MG63 (cell line): Measurements from ENCODE around the gene AGL. TPM values are rescaled to one million over a fixed set of nuclear protein-coding genes. Genes with fewer than 3 reads are reported as not detected.
"Not testable (repeated sequence)": the region's sequence is repeated elsewhere in the genome, so short reads cannot be mapped to it uniquely, and the experiment has no call there.

Experiments used
- DNase-seq: peaks from one replicate; pipeline ENCODE4 v3.0.0-alpha.2; 2020
- H3K27me3 ChIP-seq: fragments of 250-450 bp; sonication (Bioruptor Pico); 2 replicates; pipeline ENCODE4 v1.5.1; 2020; ENCODE audit warnings: mild to moderate bottlenecking, moderate library complexity
- H3K36me3 ChIP-seq: fragments of 250-450 bp; sonication (Bioruptor Pico); 2 replicates; pipeline ENCODE4 v1.5.1; 2020; ENCODE audit warnings: mild to moderate bottlenecking, moderate library complexity
- H3K4me3 ChIP-seq: fragments of 250-450 bp; sonication (Bioruptor Pico); 2 replicates; pipeline ENCODE4 v1.5.1; 2020; ENCODE audit warnings: mild to moderate bottlenecking, moderate library complexity
- H3K9me3 ChIP-seq: fragments of 250-450 bp; sonication (Bioruptor Pico); 2 replicates; pipeline ENCODE4 v1.5.1; 2020; ENCODE audit warnings: mild to moderate bottlenecking, moderate library complexity
- total RNA-seq: library from RNA; depleted of rRNA; stranded (reverse); fragments of >200 nt; shearing (Covaris generic); gene quantifications from 2 replicates; pipeline ENCODE4 v1.2.3, GENCODE V29; 2014; ENCODE audit warnings: low replicate concordance

Gene AGL
- total RNA-seq, 1 experiment from 2014 or later, result 1.4 TPM

DNA sequence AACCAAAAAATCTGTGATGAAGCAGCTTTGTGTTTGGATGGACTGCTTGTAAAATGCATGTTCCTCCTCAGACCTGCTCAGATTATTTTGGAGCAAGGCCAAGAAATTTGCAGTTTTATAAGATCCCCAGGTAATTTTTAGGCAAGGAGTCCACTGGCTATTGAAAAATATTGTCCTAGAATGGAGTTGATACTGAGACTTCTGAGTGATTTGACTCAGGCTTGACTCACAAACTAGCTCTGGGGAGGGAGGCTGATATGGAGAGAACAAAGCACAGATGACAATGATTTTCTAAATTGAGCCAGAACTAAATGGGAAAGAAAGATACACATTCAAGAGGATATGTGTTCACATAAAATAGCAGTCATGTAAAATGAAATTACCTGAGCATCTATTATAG lies 36.7 kb downstream of the AGL start:
- Histone ChIP-seq H3K27me3 (no peaks in the 10 kb centered on the region), H3K36me3 (peaks cover 3% of the 10 kb centered on the region; the same call in 1 of the 2 replicates), H3K4me3 (no peak overlapping the region), H3K9me3 (no peaks in the 10 kb centered on the region)
- no peak for DNase-seq

DNA sequence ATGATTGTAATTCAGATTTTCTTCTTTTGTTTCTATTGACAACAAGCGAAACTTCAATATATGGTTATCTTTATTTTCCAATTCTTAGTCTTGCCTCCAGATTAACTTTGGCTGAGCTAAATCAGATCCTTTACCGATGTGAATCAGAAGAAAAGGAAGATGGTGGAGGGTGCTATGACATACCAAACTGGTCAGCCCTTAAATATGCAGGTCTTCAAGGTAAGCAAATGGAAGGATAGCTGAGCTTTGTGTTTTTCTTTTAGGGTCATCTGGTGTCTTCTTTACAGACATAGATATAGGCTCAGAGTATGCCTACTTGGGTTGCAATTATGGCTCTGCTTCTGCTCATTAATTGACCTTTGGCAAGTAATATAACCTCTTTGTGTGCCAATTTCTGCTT lies 37.7 kb downstream of the AGL start:
- Histone ChIP-seq H3K27me3 (no peaks in the 10 kb centered on the region), H3K4me3 (no peak overlapping the region), H3K9me3 (no peaks in the 10 kb centered on the region), H3K36me3 (peaks cover 3% of the 10 kb centered on the region; the same call in 1 of the 2 replicates)
- no peak for DNase-seq

- Histone ChIP-seq H3K27me3 (no peaks in the 10 kb centered on the region), H3K36me3 (peaks cover 3% of the 10 kb centered on the region; the same call in 1 of the 2 replicates), H3K4me3 (no peak overlapping the region), H3K9me3 (no peaks in the 10 kb centered on the region)
- DNase-seq, result no peak
These were observed 41.8 kb downstream of the AGL start for GRCh38 chr1:99891997-99892396.

- not testable (repeated sequence) for DNase-seq, H3K4me3 ChIP-seq, H3K36me3 ChIP-seq, H3K27me3 ChIP-seq, H3K9me3 ChIP-seq
These were observed 53.1 kb downstream of the AGL start for GRCh38 chr1:99903278-99903677.

GRCh38 chr1:99906535-99906934 lies 56.4 kb downstream of the AGL start:
- H3K4me3 ChIP-seq, result no peak overlapping the region
- H3K36me3 ChIP-seq, result no peaks in the 10 kb centered on the region

GRCh38 chr1:99917214-99917613 lies 67.1 kb downstream of the AGL start:
- Histone ChIP-seq H3K27me3 (no peaks in the 10 kb centered on the region), H3K4me3 (no peak overlapping the region), H3K9me3 (no peaks in the 10 kb centered on the region), H3K36me3 (no peaks in the 10 kb centered on the region)
- DNase-seq, result no peak

More at GRCh38 chr1:99906535-99906934, 56.4 kb downstream of the AGL start:
- no peak for DNase-seq
- H3K27me3 ChIP-seq, result no peaks in the 10 kb centered on the region
- H3K9me3 ChIP-seq, result no peaks in the 10 kb centered on the region

- Histone ChIP-seq H3K9me3 (no peaks in the 10 kb centered on the region), H3K27me3 (no peaks in the 10 kb centered on the region), H3K36me3 (no peaks in the 10 kb centered on the region; the same call in 1 of the 2 replicates), H3K4me3 (no peak overlapping the region)
- no peak for DNase-seq
These were observed 69.1 kb downstream of the AGL start for GRCh38 chr1:99919220-99919619.

- Histone ChIP-seq H3K36me3 (no peaks in the 10 kb centered on the region), H3K27me3 (no peaks in the 10 kb centered on the region), H3K9me3 (no peaks in the 10 kb centered on the region), H3K4me3 (no peak overlapping the region)
- no peak for DNase-seq
These were observed 84.6 kb downstream of the AGL start for GRCh38 chr1:99934801-99935200.

- DNase-seq, result no peak
These were observed 85.4 kb downstream of the AGL start for GRCh38 chr1:99935534-99935933.

DNA sequence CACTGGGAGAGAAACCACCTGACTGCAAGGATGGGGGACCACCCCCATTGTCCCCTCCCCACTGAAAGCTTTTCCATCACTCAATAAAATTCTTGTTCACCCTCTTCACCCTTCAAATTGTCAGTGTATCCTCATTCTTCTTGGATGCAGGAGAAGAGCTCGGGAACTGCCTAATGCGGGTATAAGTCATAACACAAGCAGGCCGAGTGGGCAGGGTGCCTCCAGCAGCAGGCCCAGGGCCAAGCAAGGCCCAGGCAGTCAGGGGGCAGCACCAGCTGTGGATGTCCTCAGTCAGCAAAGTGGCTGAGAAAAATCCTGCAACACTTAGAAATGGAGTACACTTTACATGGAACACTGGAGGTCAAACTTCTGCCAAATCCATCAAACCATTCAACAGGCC lies 85.9 kb downstream of the AGL start:
- Histone ChIP-seq H3K36me3 (no peaks in the 10 kb centered on the region), H3K4me3 (no peak overlapping the region), H3K27me3 (no peaks in the 10 kb centered on the region), H3K9me3 (no peaks in the 10 kb centered on the region)
- DNase-seq, result no peak

More at GRCh38 chr1:99935534-99935933, 85.4 kb downstream of the AGL start:
- Histone ChIP-seq H3K36me3 (no peaks in the 10 kb centered on the region), H3K4me3 (no peak overlapping the region), H3K9me3 (no peaks in the 10 kb centered on the region), H3K27me3 (no peaks in the 10 kb centered on the region)

- no peaks in the 10 kb centered on the region for H3K27me3 ChIP-seq
- no peaks in the 10 kb centered on the region for H3K36me3 ChIP-seq
- no peaks in the 10 kb centered on the region for H3K9me3 ChIP-seq
- H3K4me3 ChIP-seq, result no peak overlapping the region
- DNase-seq, result no peak
These were observed 92.6 kb downstream of the AGL start for GRCh38 chr1:99942723-99943122.

DNA sequence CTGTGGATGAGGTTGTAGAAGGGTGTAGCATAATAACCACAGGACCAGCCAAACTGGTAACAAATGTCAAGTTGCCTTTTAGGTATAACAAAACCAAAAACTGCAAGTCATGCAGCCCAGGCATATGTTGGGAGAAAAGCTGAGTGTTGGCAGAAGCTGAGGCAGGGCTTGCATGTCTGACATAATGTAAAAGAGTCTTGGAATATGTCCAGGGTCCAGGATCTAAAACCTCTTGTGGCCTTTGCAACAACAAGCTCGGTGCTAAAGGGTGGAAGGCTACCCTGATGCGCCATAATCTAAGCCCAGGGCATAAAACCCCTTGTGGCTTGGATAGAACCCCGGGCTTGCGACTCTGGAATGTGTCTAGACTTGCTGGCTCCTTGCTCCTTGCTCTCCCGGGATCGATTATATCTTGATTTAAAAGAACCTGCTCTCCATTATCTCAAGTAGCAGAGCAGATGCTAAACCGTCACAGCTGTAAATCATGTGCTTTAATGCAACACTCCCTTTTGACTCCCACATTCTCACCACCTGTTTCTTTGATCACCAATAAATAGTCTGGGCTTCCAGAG lies 93.1 kb downstream of the AGL start:
- Histone ChIP-seq H3K36me3 (no peaks in the 10 kb centered on the region), H3K9me3 (no peaks in the 10 kb centered on the region), H3K4me3 (no peak overlapping the region), H3K27me3 (no peaks in the 10 kb centered on the region)
- DNase-seq, result peak; percentile 46

DNA sequence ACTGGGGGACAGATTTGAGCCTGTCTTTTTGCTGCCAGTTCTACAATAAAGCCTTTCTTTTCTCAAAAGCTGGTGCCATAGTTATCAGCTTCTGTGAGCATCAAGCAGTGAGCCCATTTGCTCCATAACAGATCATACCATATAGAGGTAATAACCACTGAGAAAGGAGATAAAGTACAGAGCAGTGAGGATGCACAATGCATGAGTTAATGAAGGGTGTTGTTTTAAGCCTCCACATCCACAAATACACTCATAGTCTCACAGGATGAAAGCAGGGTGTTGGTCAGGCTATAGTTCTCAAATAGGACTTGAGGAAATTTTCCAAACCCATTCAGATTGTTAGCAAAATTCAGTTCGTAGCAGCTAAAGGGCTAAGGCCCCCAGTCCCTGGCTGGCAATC lies 94.0 kb downstream of the AGL start:
- no peak for DNase-seq
- no peaks in the 10 kb centered on the region for H3K9me3 ChIP-seq
- no peaks in the 10 kb centered on the region for H3K27me3 ChIP-seq
- H3K36me3 ChIP-seq, result no peaks in the 10 kb centered on the region
- no peak overlapping the region for H3K4me3 ChIP-seq

DNA sequence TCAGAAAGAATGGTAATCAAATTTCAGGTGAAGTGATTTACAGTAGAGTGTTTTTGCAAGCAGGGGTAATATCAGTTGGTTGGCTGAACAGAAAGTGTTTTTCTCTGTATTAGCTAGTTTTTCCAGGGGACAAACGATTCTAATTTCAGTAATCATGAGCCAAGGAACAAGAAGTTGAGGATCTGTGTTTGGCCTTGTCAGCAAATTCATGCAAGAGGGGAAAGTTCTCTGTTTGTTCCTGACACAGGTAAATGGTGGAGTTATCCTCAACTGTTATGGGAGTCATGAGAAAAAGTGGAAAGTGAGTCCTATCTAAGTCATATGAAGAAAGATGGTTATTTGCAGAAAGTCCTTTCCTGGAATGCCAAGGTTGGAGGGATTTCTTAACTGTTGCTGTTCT lies 95.0 kb downstream of the AGL start:
- Histone ChIP-seq H3K36me3 (no peaks in the 10 kb centered on the region), H3K9me3 (no peaks in the 10 kb centered on the region), H3K27me3 (no peaks in the 10 kb centered on the region), H3K4me3 (no peak overlapping the region)
- no peak for DNase-seq

GRCh38 chr1:99950486-99950885 lies 100.3 kb downstream of the AGL start:
- DNase-seq, result no peak
- no peak overlapping the region for H3K4me3 ChIP-seq
- H3K27me3 ChIP-seq, result no peaks in the 10 kb centered on the region
- no peaks in the 10 kb centered on the region for H3K36me3 ChIP-seq
- no peaks in the 10 kb centered on the region for H3K9me3 ChIP-seq

DNA sequence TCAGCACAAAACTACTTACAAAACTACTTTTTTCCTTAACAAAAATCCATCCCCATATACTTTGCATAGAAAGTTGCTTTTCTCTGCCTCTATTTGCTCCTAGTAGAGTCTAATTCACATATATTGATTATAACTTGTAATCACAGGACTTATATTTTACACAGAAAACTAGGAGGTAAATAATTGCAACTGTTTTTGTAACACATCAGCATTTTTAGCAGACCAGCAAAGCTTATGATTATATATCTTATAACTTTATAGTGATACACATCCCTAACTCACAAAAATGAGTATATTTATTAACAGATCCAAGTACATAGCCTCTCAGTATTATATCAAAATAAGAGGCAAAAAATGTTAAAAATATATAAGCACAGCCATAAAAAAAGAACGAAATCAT lies 102.4 kb downstream of the AGL start:
- Histone ChIP-seq H3K27me3 (no peaks in the 10 kb centered on the region), H3K9me3 (no peaks in the 10 kb centered on the region), H3K36me3 (no peaks in the 10 kb centered on the region), H3K4me3 (no peak overlapping the region)
- no peak for DNase-seq

GRCh38 chr1:99955375-99955774 lies 105.2 kb downstream of the AGL start:
- H3K36me3 ChIP-seq, result no peaks in the 10 kb centered on the region
- H3K4me3 ChIP-seq, result no peak overlapping the region
- no peaks in the 10 kb centered on the region for H3K27me3 ChIP-seq
- DNase-seq, result no peak
- H3K9me3 ChIP-seq, result no peaks in the 10 kb centered on the region

DNA sequence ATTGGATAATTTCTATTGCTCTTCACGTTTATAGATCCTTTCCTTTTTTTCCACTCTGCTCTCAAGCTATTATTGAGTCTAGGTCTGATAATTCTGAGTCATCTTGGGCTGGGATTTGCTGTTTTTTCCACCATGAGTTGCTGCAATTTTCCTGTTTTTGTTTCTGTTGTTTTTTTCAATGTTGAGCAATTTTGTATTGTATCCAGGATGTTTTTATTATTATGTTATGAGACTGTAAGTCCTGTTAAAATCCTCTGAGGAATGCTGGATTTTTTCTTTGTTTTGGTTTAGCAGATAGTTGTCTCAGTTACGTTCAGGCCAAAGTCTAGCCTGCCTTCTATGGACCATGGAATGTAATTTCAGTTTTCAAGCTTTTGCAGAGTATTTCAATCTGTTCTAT lies 106.6 kb downstream of the AGL start:
- Histone ChIP-seq H3K36me3 (no peaks in the 10 kb centered on the region), H3K27me3 (no peaks in the 10 kb centered on the region), H3K4me3 (no peak overlapping the region), H3K9me3 (no peaks in the 10 kb centered on the region)
- DNase-seq, result no peak

DNA sequence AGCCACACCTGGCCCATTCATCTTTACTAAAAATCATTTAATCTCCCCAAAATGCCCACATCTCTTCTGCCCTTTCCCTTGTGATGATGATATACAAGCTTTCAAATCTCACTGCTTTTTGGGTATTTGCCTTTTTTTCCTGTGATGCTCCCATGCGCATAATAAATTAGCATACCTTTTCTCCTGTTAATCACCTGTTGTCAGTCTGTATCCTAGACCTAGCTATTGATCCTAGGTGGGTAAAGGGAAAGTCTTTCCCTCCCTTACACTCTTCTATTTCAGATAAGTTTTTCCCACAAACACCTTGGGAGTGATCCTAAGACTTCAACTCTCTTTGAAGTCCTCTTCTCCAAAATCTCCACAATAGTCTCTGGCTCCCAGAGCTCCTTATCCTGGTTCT lies 107.7 kb downstream of the AGL start:
- Histone ChIP-seq H3K27me3 (no peaks in the 10 kb centered on the region), H3K9me3 (no peaks in the 10 kb centered on the region), H3K4me3 (no peak overlapping the region), H3K36me3 (no peaks in the 10 kb centered on the region)
- no peak for DNase-seq
